ENCODE results near the gene EDN2.

Gene EDN2

GRCh38 chr1:41480204-41481108 is 4.0 kb downstream of the EDN2 start:
- no peak for TF ChIP-seq POU2F2 (IDR thresholded peaks at IDR 0.05; ENCODE audit: low read depth, low read length)
- TF ChIP-seq TAF1 (IDR thresholded peaks at IDR 0.05; ENCODE audit: low read depth, low read length), result no peak
- TF ChIP-seq PAX5 (IDR thresholded peaks at IDR 0.05; ENCODE audit: insufficient read depth, low read length, severe bottlenecking), result no peak
- no peak for TF ChIP-seq POLR2A (IDR thresholded peaks at IDR 0.05; ENCODE audit: low read depth, low read length)
- TF ChIP-seq SPI1 (IDR thresholded peaks at IDR 0.05; ENCODE audit: low read depth, low read length), result no peak
- no peak for TF ChIP-seq POLR2AphosphoS5 (IDR thresholded peaks at IDR 0.05; ENCODE audit: low read depth, low read length)
- no peak for DNase-seq (ENCODE audit: insufficient read length, low spot score)
- no peak for FAIRE-seq

GRCh38 chr1:41479808-41480160 is 4.7 kb downstream of the EDN2 start:
- TF ChIP-seq SPI1 (IDR thresholded peaks at IDR 0.05; ENCODE audit: low read depth, low read length) (no peak), POLR2A (IDR thresholded peaks at IDR 0.05; ENCODE audit: low read depth, low read length) (no peak), PAX5 (IDR thresholded peaks at IDR 0.05; ENCODE audit: insufficient read depth, low read length, severe bottlenecking) (no peak), TAF1 (IDR thresholded peaks at IDR 0.05; ENCODE audit: low read depth, low read length) (no peak), POU2F2 (IDR thresholded peaks at IDR 0.05; ENCODE audit: low read depth, low read length) (no peak), POLR2AphosphoS5 (IDR thresholded peaks at IDR 0.05; ENCODE audit: low read depth, low read length) (no peak)
- FAIRE-seq (no peak), DNase-seq (ENCODE audit: insufficient read length, low spot score) (no peak)

- DNase-seq (ENCODE audit: insufficient read length, low spot score) (no peak), FAIRE-seq (no peak)
- TF ChIP-seq POU2F2 (IDR thresholded peaks at IDR 0.05; ENCODE audit: low read depth, low read length), result no peak
- no peak for TF ChIP-seq TAF1 (IDR thresholded peaks at IDR 0.05; ENCODE audit: low read depth, low read length)
- no peak for TF ChIP-seq POLR2AphosphoS5 (IDR thresholded peaks at IDR 0.05; ENCODE audit: low read depth, low read length)
- no peak for TF ChIP-seq POLR2A (IDR thresholded peaks at IDR 0.05; ENCODE audit: low read depth, low read length)
- no peak for TF ChIP-seq PAX5 (IDR thresholded peaks at IDR 0.05; ENCODE audit: insufficient read depth, low read length, severe bottlenecking)
- no peak for TF ChIP-seq SPI1 (IDR thresholded peaks at IDR 0.05; ENCODE audit: low read depth, low read length)
These were observed 5.3 kb downstream of the EDN2 start for GRCh38 chr1:41479000-41479807.

GRCh38 chr1:41478118-41478748 is 6.2 kb downstream of the EDN2 start:
- TF ChIP-seq PAX5 (IDR thresholded peaks at IDR 0.05; ENCODE audit: insufficient read depth, low read length, severe bottlenecking) (no peak), POLR2A (IDR thresholded peaks at IDR 0.05; ENCODE audit: low read depth, low read length) (no peak), TAF1 (IDR thresholded peaks at IDR 0.05; ENCODE audit: low read depth, low read length) (no peak), POU2F2 (IDR thresholded peaks at IDR 0.05; ENCODE audit: low read depth, low read length) (no peak), SPI1 (IDR thresholded peaks at IDR 0.05; ENCODE audit: low read depth, low read length) (no peak), POLR2AphosphoS5 (IDR thresholded peaks at IDR 0.05; ENCODE audit: low read depth, low read length) (no peak)
- FAIRE-seq (no peak), DNase-seq (ENCODE audit: insufficient read length, low spot score) (no peak)

GRCh38 chr1:41476807-41477361 is 7.6 kb downstream of the EDN2 start:
- DNase-seq (ENCODE audit: insufficient read length, low spot score), result no peak
- no peak for FAIRE-seq
- TF ChIP-seq POU2F2 (IDR thresholded peaks at IDR 0.05; ENCODE audit: low read depth, low read length) (no peak), PAX5 (IDR thresholded peaks at IDR 0.05; ENCODE audit: insufficient read depth, low read length, severe bottlenecking) (no peak), POLR2AphosphoS5 (IDR thresholded peaks at IDR 0.05; ENCODE audit: low read depth, low read length) (no peak), SPI1 (IDR thresholded peaks at IDR 0.05; ENCODE audit: low read depth, low read length) (no peak), POLR2A (IDR thresholded peaks at IDR 0.05; ENCODE audit: low read depth, low read length) (no peak)

GRCh38 chr1:41475859-41476567 is 8.5 kb downstream of the EDN2 start:
- FAIRE-seq, result no peak

GRCh38 chr1:41475346-41475745 is 9.1 kb downstream of the EDN2 start:
- TF ChIP-seq SPI1 (IDR thresholded peaks at IDR 0.05; ENCODE audit: low read depth, low read length) (no peak), TAF1 (IDR thresholded peaks at IDR 0.05; ENCODE audit: low read depth, low read length) (no peak), POLR2AphosphoS5 (IDR thresholded peaks at IDR 0.05; ENCODE audit: low read depth, low read length) (no peak), PAX5 (IDR thresholded peaks at IDR 0.05; ENCODE audit: insufficient read depth, low read length, severe bottlenecking) (no peak), POLR2A (IDR thresholded peaks at IDR 0.05; ENCODE audit: low read depth, low read length) (no peak), POU2F2 (IDR thresholded peaks at IDR 0.05; ENCODE audit: low read depth, low read length) (no peak)
- FAIRE-seq (no peak), DNase-seq (ENCODE audit: insufficient read length, low spot score) (no peak)

More at GRCh38 chr1:41475859-41476567, 8.5 kb downstream of the EDN2 start:
- TF ChIP-seq SPI1 (IDR thresholded peaks at IDR 0.05; ENCODE audit: low read depth, low read length), result no peak
- no peak for TF ChIP-seq POLR2A (IDR thresholded peaks at IDR 0.05; ENCODE audit: low read depth, low read length)
- TF ChIP-seq POLR2AphosphoS5 (IDR thresholded peaks at IDR 0.05; ENCODE audit: low read depth, low read length), result no peak
- no peak for TF ChIP-seq TAF1 (IDR thresholded peaks at IDR 0.05; ENCODE audit: low read depth, low read length)
- TF ChIP-seq PAX5 (IDR thresholded peaks at IDR 0.05; ENCODE audit: insufficient read depth, low read length, severe bottlenecking), result no peak
- TF ChIP-seq POU2F2 (IDR thresholded peaks at IDR 0.05; ENCODE audit: low read depth, low read length), result no peak
- DNase-seq (ENCODE audit: insufficient read length, low spot score), result no peak

Measured in GM12891 (cell line).